ENCODE measurements around the gene SLC25A21. TPM values are rescaled to one million over a fixed set of nuclear protein-coding genes. Genes with fewer than 3 reads are reported as not detected.

SLC25A21 gene
- total RNA-seq, 1 experiment from 2014 or later: 7.1 TPM

DNA sequence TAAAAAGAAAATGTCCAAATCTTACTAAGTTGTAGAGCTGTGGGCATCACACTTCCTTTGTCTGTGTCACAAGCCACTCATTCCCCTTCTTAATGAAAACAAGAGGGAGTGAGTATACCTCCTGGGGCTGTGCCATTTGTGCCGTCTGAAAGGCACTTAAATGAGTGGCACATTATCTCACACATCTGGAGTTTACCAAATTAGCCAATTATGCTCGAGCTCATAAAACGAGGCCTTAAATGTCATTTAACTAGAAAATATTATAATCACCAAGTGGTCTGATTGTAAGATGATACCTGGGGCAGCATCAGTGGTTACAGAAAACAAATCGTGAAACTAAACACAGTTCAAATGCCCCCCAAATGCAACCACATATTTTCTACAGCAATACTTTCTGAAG lies 364.7 kb downstream of the SLC25A21 start:
- peaks cover 14 to 17% of the 10 kb centered on the region in 2 experiments for H3K4me1 Mint-ChIP-seq
- no peak for DNase-seq
- peak overlapping the region in 1 of 3 experiments; percentile 25; a peak in 1 of 7 replicates for H3K27ac Mint-ChIP-seq
- no peaks in the 10 kb centered on the region; a peak in 1 of 7 replicates for H3K36me3 Mint-ChIP-seq (ENCODE audit: insufficient read depth in 1 of 3, low read depth in 3 of 3)
- Histone ChIP-seq H2BK20ac (ENCODE audit: low read depth, low read length, poor library complexity, severe bottlenecking) (no peak overlapping the region), H2BK12ac (ENCODE audit: insufficient read length, low read depth, low read length) (no peak overlapping the region), H3K18ac (ENCODE audit: insufficient read length, low read depth, low read length) (no peak overlapping the region), H3K79me2 (ENCODE audit: insufficient read depth, low read length) (no peaks in the 10 kb centered on the region), H3K79me1 (ENCODE audit: insufficient read depth, low read depth, low read length, poor library complexity, severe bottlenecking) (peaks cover 2% of the 10 kb centered on the region), H4K91ac (ENCODE audit: insufficient read length, low read depth, low read length) (no peak overlapping the region), H3K27ac (ENCODE audit: insufficient read length, low read depth, low read length) (no peak overlapping the region), H3K56ac (ENCODE audit: insufficient read length, low read depth, low read length) (no peak overlapping the region), H3K4me1 (ENCODE audit: insufficient read depth, low read length) (no peaks in the 10 kb centered on the region), H3K4ac (ENCODE audit: low read depth, low read length) (no peak overlapping the region), H4K20me1 (ENCODE audit: control insufficient read depth, insufficient read depth, insufficient read length) (no peaks in the 10 kb centered on the region), H3K9me3 (ENCODE audit: control insufficient read depth, low read depth, low read length) (no peaks in the 10 kb centered on the region), H2BK120ac (ENCODE audit: low read depth, low read length, poor library complexity, severe bottlenecking) (no peak overlapping the region), H4K8ac (replicated peaks; ENCODE audit: insufficient read length, low read depth, low read length) (no peak overlapping the region), H3K9ac (ENCODE audit: extremely low read depth, insufficient read length, low read length) (no peak overlapping the region), H3K23me2 (ENCODE audit: insufficient read length, low read depth, low read length, poor library complexity, severe bottlenecking) (no peaks in the 10 kb centered on the region), H3K14ac (ENCODE audit: insufficient read depth, low read length) (no peak overlapping the region), H2BK5ac (ENCODE audit: insufficient read length, low read length) (no peak overlapping the region), H4K5ac (ENCODE audit: insufficient read length, low read depth, low read length) (no peak overlapping the region), H3K23ac (ENCODE audit: insufficient read length, low read depth, low read length) (no peak overlapping the region), H2AFZ (ENCODE audit: low read length) (no peak overlapping the region), H2AK5ac (ENCODE audit: insufficient read length, low read length) (no peak overlapping the region), H3K4me2 (ENCODE audit: insufficient read depth, insufficient read length, low read length) (no peak overlapping the region), H3K27me3 (ENCODE audit: insufficient read depth, low read length) (no peaks in the 10 kb centered on the region), H3T11ph (ENCODE audit: low read length) (no peak overlapping the region), H2BK15ac (ENCODE audit: low read depth, low read length) (no peak overlapping the region)
- TF ChIP-seq CTCF (conservative IDR thresholded peaks at IDR 0.05): no peak
- no CpG with 5 or more reads among the region's 4 CpGs for WGBS (ENCODE audit: extremely low coverage, insufficient read length, low lambda C conversion rate)
- H3K9me3 Mint-ChIP-seq: no peaks in the 10 kb centered on the region
- no peak overlapping the region for H3K4me3 Mint-ChIP-seq
- H3K27me3 Mint-ChIP-seq (ENCODE audit: low read depth): no peaks in the 10 kb centered on the region

Data from H9 (cell line).